Prostate gland (tissue), 2 donors: ENCODE results near the gene FGF3. TPM values are rescaled to one million over a fixed set of nuclear protein-coding genes. Genes with fewer than 3 reads are reported as not detected.
A peak's percentile ranks its signal among the peaks of the same experiment; 100 is the strongest.

Source experiments
- DNase-seq: peaks from one replicate; pipeline ENCODE4 v3.0.0-alpha.2; 2019; ENCODE audit warnings: low spot score
- H3K27ac ChIP-seq, 2 donors: fragments of 200-600 bp; sonication (generic); 2 replicates each; pipeline ENCODE4 v1.5.1; 2017 to 2019
- H3K27me3 ChIP-seq: fragments of 200-600 bp; sonication (generic); replicated peaks from 2 replicates; pipeline ENCODE4 v1.5.1; 2019; ENCODE audit not compliant: insufficient read depth
- H3K36me3 ChIP-seq, 2 donors: fragments of 200-600 bp; sonication (generic); 1 replicate in 1 of 2; 2 replicates in 1 of 2; pipeline versions ENCODE4 v1.5.1 to v1.8.1; 2017 to 2019
- H3K4me1 ChIP-seq: fragments of 200-600 bp; sonication (generic); replicated peaks from 2 replicates; pipeline ENCODE4 v1.5.1; 2019
- H3K4me3 ChIP-seq, 2 donors: fragments of 200-600 bp; sonication (generic); 2 replicates each; pipeline ENCODE4 v1.5.1; 2017 to 2019
- H3K9me3 ChIP-seq: fragments of 200-600 bp; sonication (generic); 2 replicates; pipeline ENCODE4 v1.5.1; 2017
- POLR2A ChIP-seq: fragments of 450-650 bp; IDR thresholded peaks from one replicate; pipeline ENCODE4 v1.6.1; 2016; ENCODE audit warnings: antibody characterized with exemption, mild to moderate bottlenecking
- POLR2AphosphoS5 ChIP-seq: sonication (generic); formaldehyde crosslinking; IDR thresholded peaks from one replicate; pipeline ENCODE4 v1.6.1; 2017; ENCODE audit warnings: antibody characterized with exemption
- WGBS: methylation state at CpG from one replicate; pipeline ENCODE4 v1.1.5; 2018; 5-methylcytosine and 5-hydroxymethylcytosine counted together
- intact Hi-C: fragments of 100-400 bp; cut with DNase I; formaldehyde crosslinking; loops from one replicate; pipeline ENCODE4 v1.14.2; 2022
- total RNA-seq, 2 donors: library from RNA; depleted of rRNA; stranded (reverse); fragments of >200 nt; gene quantifications; one replicate each; pipeline ENCODE4 v1.1.0, GENCODE V29; 2016
- TF ChIP-seq, protein P1 (sequence below), 4 experiments: fragments of 200-600 bp in 2 of 4; fragments of 450-650 bp in 2 of 4; sonication (generic) in 2 of 4; IDR thresholded peaks; 1 replicate in 3 of 4; 2 replicates in 1 of 4; pipeline ENCODE4 v1.5.1; 2016 to 2019; ENCODE audit warnings: antibody characterized with exemption in 4 of 4, mild to moderate bottlenecking in 2 of 4, moderate library complexity in 2 of 4

Gene FGF3
- total RNA-seq, 2 donors from 2014 or later = not detected

DNA sequence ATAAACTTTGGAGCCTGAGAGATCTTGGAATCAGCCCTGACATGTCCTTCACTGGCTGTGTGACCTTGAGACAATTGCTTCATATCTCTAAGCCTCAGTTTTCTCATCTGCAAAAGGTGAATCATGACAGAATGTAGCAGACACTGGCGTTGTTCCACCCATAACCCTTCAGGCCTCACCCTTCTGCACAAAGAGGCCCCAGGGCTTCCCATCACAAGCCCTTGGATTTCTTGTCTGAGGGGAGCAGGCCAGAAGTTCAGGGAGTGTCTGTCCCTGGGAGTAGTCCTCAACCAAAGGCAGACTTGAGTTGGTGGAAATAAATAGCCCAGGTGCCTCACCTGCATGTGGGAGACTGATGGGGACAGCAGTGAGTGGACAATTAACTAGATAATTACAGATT, 16.6 kb downstream of the FGF3 start:
- intact Hi-C loops = no loop called here
- TF ChIP-seq POLR2AphosphoS5 = no peak
- TF ChIP-seq POLR2A = no peak
- TF ChIP-seq, protein P1, sequence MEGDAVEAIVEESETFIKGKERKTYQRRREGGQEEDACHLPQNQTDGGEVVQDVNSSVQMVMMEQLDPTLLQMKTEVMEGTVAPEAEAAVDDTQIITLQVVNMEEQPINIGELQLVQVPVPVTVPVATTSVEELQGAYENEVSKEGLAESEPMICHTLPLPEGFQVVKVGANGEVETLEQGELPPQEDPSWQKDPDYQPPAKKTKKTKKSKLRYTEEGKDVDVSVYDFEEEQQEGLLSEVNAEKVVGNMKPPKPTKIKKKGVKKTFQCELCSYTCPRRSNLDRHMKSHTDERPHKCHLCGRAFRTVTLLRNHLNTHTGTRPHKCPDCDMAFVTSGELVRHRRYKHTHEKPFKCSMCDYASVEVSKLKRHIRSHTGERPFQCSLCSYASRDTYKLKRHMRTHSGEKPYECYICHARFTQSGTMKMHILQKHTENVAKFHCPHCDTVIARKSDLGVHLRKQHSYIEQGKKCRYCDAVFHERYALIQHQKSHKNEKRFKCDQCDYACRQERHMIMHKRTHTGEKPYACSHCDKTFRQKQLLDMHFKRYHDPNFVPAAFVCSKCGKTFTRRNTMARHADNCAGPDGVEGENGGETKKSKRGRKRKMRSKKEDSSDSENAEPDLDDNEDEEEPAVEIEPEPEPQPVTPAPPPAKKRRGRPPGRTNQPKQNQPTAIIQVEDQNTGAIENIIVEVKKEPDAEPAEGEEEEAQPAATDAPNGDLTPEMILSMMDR (IDR thresholded peaks at IDR 0.05) = no peak
- Histone ChIP-seq H3K36me3 (no peaks in the 10 kb centered on the region), H3K4me3 (no peak overlapping the region), H3K9me3 (no peaks in the 10 kb centered on the region), H3K27ac (no peak overlapping the region), H3K4me1 (no peaks in the 10 kb centered on the region), H3K27me3 (peaks cover 2% of the 10 kb centered on the region)
- 76% methylated on average over 1 of the region's 1 CpG for WGBS
- no peak for DNase-seq

DNA sequence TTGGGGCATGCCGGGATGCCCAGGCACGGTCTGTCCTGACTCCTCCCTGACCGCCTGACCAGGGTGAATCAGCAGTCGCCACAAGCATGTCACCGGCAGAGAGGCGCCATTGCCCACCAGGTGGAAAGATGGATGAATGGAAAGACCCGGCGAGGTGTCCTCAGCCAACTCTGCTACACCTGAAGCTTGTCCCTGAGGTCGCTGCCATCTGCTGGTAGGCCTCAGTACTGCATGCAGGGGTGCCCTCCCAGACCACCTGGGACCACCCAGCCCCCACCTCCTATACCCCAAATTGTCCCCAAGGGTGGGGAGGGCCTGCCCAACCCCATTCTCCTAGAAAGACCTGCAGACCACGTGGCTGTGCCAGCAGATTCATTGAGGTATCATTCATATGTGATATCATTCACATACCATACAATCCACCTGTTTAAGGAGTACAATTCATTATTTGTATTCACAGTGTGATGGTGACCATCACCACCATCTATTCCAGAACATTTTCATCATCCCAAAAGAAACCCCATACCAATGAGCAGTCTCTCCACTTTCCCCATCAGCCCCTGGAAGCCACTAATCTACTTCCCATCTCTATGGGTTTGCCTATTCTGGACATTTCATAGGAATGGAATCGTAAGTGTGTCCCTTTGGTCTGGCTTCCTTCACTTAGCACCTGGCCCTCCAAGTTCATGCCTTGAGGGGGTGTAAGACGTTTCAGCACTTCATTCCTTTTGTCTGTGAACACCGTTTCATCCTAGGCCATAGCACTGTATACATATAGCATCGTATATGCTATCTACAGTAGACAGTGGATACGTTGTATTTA, 17.5 kb downstream of the FGF3 start:
- Histone ChIP-seq H3K27me3 (peaks cover 2% of the 10 kb centered on the region), H3K27ac (no peak overlapping the region), H3K4me3 (no peak overlapping the region), H3K36me3 (no peaks in the 10 kb centered on the region), H3K4me1 (no peaks in the 10 kb centered on the region), H3K9me3 (no peaks in the 10 kb centered on the region)
- intact Hi-C loops = no loop called here
- WGBS = 35% methylated on average over 15 of the region's 15 CpGs
- TF ChIP-seq POLR2AphosphoS5 (no peak), POLR2A (no peak)
- TF ChIP-seq, protein P1 (IDR thresholded peaks at IDR 0.05) = peak in 3 of 4 experiments; percentile 46 to 61 (median 59)
- no peak for DNase-seq

DNA sequence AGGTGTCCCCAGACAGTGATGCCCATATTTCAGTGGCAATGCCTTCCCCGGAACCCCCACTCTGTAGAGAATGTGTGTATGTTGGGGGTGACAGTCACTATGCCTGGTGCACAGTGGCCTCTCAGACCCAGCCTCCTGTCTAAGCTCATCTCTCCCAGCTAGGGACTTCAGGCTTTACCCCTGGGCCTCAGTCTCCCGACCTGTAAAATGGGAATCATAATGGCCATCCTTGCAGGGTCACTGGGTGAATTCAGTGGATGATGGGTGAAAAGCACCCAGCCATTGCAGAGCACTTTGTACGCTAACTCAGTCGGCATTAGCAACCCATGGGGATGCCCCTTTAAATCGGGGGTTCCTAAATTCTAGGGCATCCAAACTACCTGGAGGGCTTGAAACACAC, 18.9 kb downstream of the FGF3 start:
- H3K36me3 ChIP-seq = no peaks in the 10 kb centered on the region
- WGBS = 98% methylated on average over 5 of the region's 5 CpGs
- no peak for TF ChIP-seq POLR2A
- no peak for TF ChIP-seq POLR2AphosphoS5
- TF ChIP-seq, protein P1 (IDR thresholded peaks at IDR 0.05) = no peak
- intact Hi-C loops = no loop called here
- no peak overlapping the region for H3K27ac ChIP-seq
- H3K4me1 ChIP-seq = no peaks in the 10 kb centered on the region
- peaks cover 2% of the 10 kb centered on the region for H3K27me3 ChIP-seq
- no peak for DNase-seq
- no peak overlapping the region for H3K4me3 ChIP-seq
- no peaks in the 10 kb centered on the region for H3K9me3 ChIP-seq

DNA sequence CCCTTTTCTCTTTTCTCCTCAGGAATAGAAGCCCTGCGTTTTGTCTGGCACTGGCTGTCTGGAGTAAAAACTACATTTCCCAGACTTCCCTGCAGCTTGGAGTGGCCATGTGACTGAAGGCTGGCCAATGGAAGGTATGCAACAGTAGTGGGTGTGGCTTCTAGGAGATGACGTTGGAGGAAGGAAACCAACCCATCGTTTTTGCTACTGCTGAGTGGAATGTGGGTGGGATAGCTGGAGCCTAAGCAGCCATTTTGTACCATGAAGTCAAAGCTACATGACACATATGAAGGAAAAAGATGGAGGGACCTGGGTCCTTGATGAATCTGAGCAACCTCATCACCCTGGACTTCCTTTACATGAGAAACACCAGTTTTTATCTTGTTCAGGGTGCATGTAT, 19.6 kb downstream of the FGF3 start:
- Histone ChIP-seq H3K4me1 (no peaks in the 10 kb centered on the region), H3K9me3 (no peaks in the 10 kb centered on the region), H3K27ac (no peak overlapping the region), H3K36me3 (no peaks in the 10 kb centered on the region), H3K27me3 (no peaks in the 10 kb centered on the region), H3K4me3 (no peak overlapping the region)
- intact Hi-C loops = no loop called here
- 21% methylated on average over 3 of the region's 3 CpGs for WGBS
- TF ChIP-seq POLR2AphosphoS5 (no peak), POLR2A (no peak)
- TF ChIP-seq, protein P1 (IDR thresholded peaks at IDR 0.05) = no peak
- no peak for DNase-seq

GRCh38 chr11:69799097-69799496, 20.1 kb downstream of the FGF3 start:
- TF ChIP-seq POLR2AphosphoS5 (no peak), POLR2A (no peak)
- TF ChIP-seq, protein P1 (IDR thresholded peaks at IDR 0.05) = no peak
- Histone ChIP-seq H3K27ac (no peak overlapping the region), H3K36me3 (no peaks in the 10 kb centered on the region), H3K9me3 (no peaks in the 10 kb centered on the region), H3K4me1 (no peaks in the 10 kb centered on the region), H3K4me3 (no peak overlapping the region), H3K27me3 (no peaks in the 10 kb centered on the region)
- WGBS = 89% methylated on average over 1 of the region's 3 CpGs
- intact Hi-C loops = no loop called here
- no peak for DNase-seq
